ENCODE data around the gene BCAP29. TPM values are rescaled to one million over a fixed set of nuclear protein-coding genes. Genes with fewer than 3 reads are reported as not detected.

BCAP29 gene
- total and polyA plus RNA-seq, 2 donors (not counting 1 experiment from before 2014, with no cell fraction given) = 64.7 to 79.7 TPM

DNA sequence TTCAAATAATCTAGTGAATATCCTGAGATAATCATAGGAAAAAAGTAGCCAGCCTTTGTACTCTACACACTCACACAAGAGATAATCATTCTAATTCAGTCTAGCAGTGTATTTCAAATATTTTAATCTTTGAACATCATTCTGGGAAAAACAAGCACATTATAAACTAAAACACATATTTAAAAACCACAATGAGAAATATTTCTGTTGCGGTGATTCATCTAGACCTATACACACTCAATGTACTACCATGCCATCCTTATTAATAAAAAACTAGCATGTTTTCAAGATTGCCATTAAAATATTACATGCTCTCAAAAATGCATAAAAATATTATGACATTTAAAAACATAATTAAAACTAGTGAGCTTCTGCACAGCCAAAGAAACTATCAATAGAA is 28.1 kb upstream of the BCAP29 start:
- no peak for TF ChIP-seq EZH2 (IDR thresholded peaks at IDR 0.05; ENCODE audit: low read length, missing control alignments)
- TF ChIP-seq, protein P1, sequence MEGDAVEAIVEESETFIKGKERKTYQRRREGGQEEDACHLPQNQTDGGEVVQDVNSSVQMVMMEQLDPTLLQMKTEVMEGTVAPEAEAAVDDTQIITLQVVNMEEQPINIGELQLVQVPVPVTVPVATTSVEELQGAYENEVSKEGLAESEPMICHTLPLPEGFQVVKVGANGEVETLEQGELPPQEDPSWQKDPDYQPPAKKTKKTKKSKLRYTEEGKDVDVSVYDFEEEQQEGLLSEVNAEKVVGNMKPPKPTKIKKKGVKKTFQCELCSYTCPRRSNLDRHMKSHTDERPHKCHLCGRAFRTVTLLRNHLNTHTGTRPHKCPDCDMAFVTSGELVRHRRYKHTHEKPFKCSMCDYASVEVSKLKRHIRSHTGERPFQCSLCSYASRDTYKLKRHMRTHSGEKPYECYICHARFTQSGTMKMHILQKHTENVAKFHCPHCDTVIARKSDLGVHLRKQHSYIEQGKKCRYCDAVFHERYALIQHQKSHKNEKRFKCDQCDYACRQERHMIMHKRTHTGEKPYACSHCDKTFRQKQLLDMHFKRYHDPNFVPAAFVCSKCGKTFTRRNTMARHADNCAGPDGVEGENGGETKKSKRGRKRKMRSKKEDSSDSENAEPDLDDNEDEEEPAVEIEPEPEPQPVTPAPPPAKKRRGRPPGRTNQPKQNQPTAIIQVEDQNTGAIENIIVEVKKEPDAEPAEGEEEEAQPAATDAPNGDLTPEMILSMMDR (conservative IDR thresholded peaks at IDR 0.05 in 1 of 2, IDR thresholded peaks at IDR 0.05 in 1 of 2; ENCODE audit: low read depth in 1 of 2, low read length in 2 of 2) = no peak
- peak; percentile 23 to 36 for DNase-seq (ENCODE audit: low read depth in 2 of 2)
- no peaks in the 10 kb centered on the region for H3K27me3 ChIP-seq (ENCODE audit: control insufficient read depth, insufficient read depth, low read length)
- H4K20me1 ChIP-seq (ENCODE audit: control insufficient read depth, extremely low read depth, insufficient read depth, low read length) = no peaks in the 10 kb centered on the region
- H3K9ac ChIP-seq (ENCODE audit: insufficient read depth, low read length) = no peak overlapping the region
- peaks cover 1% of the 10 kb centered on the region for H3K36me3 ChIP-seq (ENCODE audit: control insufficient read depth, insufficient read depth, low read length)
- no peak overlapping the region for H3K4me3 ChIP-seq (replicated peaks in 1 of 4; ENCODE audit: control extremely low read depth in 1 of 4, insufficient read depth in 1 of 4, low read depth in 3 of 4, low read length in 4 of 4)
- no peak overlapping the region for H3K4me2 ChIP-seq (ENCODE audit: extremely low read depth, insufficient read depth, low read length)
- H3K79me2 ChIP-seq (ENCODE audit: control insufficient read depth, insufficient read depth, low read length) = no peaks in the 10 kb centered on the region
- no peak overlapping the region for H3K27ac ChIP-seq (ENCODE audit: insufficient read depth, low read length)
- H2AFZ ChIP-seq (ENCODE audit: low read length) = no peak overlapping the region
- H3K4me1 ChIP-seq (ENCODE audit: control insufficient read depth, extremely low read depth, insufficient read depth, low read length) = no peaks in the 10 kb centered on the region
- no peaks in the 10 kb centered on the region for H3K9me3 ChIP-seq (ENCODE audit: control insufficient read depth, insufficient read depth, low read depth, low read length)

DNA sequence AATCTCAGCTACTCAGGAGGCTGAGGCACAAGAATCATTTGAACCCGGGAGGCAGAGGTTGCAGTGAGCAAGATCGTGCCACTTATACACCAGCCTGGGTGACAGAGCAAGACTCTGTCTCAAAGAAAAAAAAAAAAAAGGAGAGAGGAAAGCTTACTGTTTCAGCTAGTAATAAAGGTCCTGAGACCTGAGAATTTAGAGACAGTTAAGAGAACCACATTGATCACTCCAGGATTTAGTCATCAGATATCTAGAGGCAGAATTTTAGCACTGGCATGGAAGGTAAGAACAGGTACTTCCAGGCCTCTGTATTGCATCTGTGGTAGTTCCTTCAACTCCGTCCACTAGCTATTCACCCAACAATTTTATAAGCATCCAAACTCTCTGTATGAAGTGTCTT is 24.2 kb upstream of the BCAP29 start:
- Histone ChIP-seq H3K79me2 (ENCODE audit: control insufficient read depth, insufficient read depth, low read length) (peaks cover 2% of the 10 kb centered on the region), H3K36me3 (ENCODE audit: control insufficient read depth, insufficient read depth, low read length) (no peaks in the 10 kb centered on the region), H3K4me3 (replicated peaks in 1 of 4; ENCODE audit: control extremely low read depth in 1 of 4, insufficient read depth in 1 of 4, low read depth in 3 of 4, low read length in 4 of 4) (no peak overlapping the region)

DNA sequence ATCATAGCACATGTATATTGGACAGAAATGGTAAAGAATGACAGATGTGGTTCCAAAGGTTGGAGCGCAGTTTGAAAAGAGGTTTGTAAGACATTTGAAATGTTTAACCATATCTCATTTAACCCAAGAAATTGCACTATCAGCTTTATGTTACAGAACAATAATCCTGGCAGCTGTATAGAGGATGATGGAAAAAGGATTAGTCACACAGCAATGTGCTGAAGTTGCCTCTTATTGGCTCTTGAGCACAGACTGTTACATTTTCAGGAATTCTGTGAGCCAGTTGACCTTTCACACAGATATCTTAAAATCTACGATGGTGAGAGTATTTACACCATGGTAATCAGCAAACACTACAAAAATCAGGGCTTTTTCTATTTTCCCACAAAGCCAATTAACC is 20.2 kb upstream of the BCAP29 start:
- no peak overlapping the region for H3K4me3 ChIP-seq (replicated peaks in 1 of 4; ENCODE audit: control extremely low read depth in 1 of 4, insufficient read depth in 1 of 4, low read depth in 3 of 4, low read length in 4 of 4)
- peaks cover 8% of the 10 kb centered on the region for H3K79me2 ChIP-seq (ENCODE audit: control insufficient read depth, insufficient read depth, low read length)
- H3K4me2 ChIP-seq (ENCODE audit: extremely low read depth, insufficient read depth, low read length) = no peak overlapping the region
- peaks cover 8% of the 10 kb centered on the region for H3K4me1 ChIP-seq (ENCODE audit: control insufficient read depth, extremely low read depth, insufficient read depth, low read length)
- H3K36me3 ChIP-seq (ENCODE audit: control insufficient read depth, insufficient read depth, low read length) = no peaks in the 10 kb centered on the region
- H3K9me3 ChIP-seq (ENCODE audit: control insufficient read depth, insufficient read depth, low read depth, low read length) = no peaks in the 10 kb centered on the region
- H3K27ac ChIP-seq (ENCODE audit: insufficient read depth, low read length) = peak overlapping the region; percentile 19
- H2AFZ ChIP-seq (ENCODE audit: low read length) = no peak overlapping the region
- H3K9ac ChIP-seq (ENCODE audit: insufficient read depth, low read length) = no peak overlapping the region
- no peaks in the 10 kb centered on the region for H3K27me3 ChIP-seq (ENCODE audit: control insufficient read depth, insufficient read depth, low read length)
- no peak for TF ChIP-seq EZH2 (IDR thresholded peaks at IDR 0.05; ENCODE audit: low read length, missing control alignments)
- TF ChIP-seq, protein P1 (conservative IDR thresholded peaks at IDR 0.05 in 1 of 2, IDR thresholded peaks at IDR 0.05 in 1 of 2; ENCODE audit: low read depth in 1 of 2, low read length in 2 of 2) = no peak
- peak; percentile 76 to 80 for DNase-seq (ENCODE audit: low read depth in 2 of 2)
- no peaks in the 10 kb centered on the region for H4K20me1 ChIP-seq (ENCODE audit: control insufficient read depth, extremely low read depth, insufficient read depth, low read length)

More for the DNA sequence above, 24.2 kb upstream of the BCAP29 start:
- Histone ChIP-seq H4K20me1 (ENCODE audit: control insufficient read depth, extremely low read depth, insufficient read depth, low read length) (no peaks in the 10 kb centered on the region), H3K4me2 (ENCODE audit: extremely low read depth, insufficient read depth, low read length) (no peak overlapping the region), H3K9ac (ENCODE audit: insufficient read depth, low read length) (no peak overlapping the region), H2AFZ (ENCODE audit: low read length) (no peak overlapping the region), H3K27me3 (ENCODE audit: control insufficient read depth, insufficient read depth, low read length) (no peaks in the 10 kb centered on the region), H3K27ac (ENCODE audit: insufficient read depth, low read length) (no peak overlapping the region), H3K9me3 (ENCODE audit: control insufficient read depth, insufficient read depth, low read depth, low read length) (no peaks in the 10 kb centered on the region), H3K4me1 (ENCODE audit: control insufficient read depth, extremely low read depth, insufficient read depth, low read length) (peaks cover 2% of the 10 kb centered on the region)
- TF ChIP-seq EZH2 (IDR thresholded peaks at IDR 0.05; ENCODE audit: low read length, missing control alignments) = no peak
- TF ChIP-seq, protein P1 (conservative IDR thresholded peaks at IDR 0.05 in 1 of 2, IDR thresholded peaks at IDR 0.05 in 1 of 2; ENCODE audit: low read depth in 1 of 2, low read length in 2 of 2) = no peak
- DNase-seq (ENCODE audit: low read depth in 2 of 2) = no peak

Data from fibroblast of lung (primary cell).